PC-9 (cell line): ENCODE measurements around the gene PSMD2. TPM values are rescaled to one million over a fixed set of nuclear protein-coding genes. Genes with fewer than 3 reads are reported as not detected.

Experiments
- BruUV-seq: library from RNA; stranded (reverse); fragments of 400-500 nt; replicated peaks from 2 replicates; lab custom pipeline; 2021; lab: Mats Ljungman, UMichigan
- CTCF ChIA-PET: fragments of 300-600 bp; sonication (Branson Sonifier 250); formaldehyde crosslinking; loops from one replicate; lab custom pipeline; 2022; ENCODE audit warnings: antibody characterized with exemption; lab: Charles Lee
- POLR2A ChIA-PET: fragments of 300-600 bp; sonication (Branson Sonifier 250); formaldehyde crosslinking; loops from one replicate; lab custom pipeline; 2022; ENCODE audit warnings: antibody characterized with exemption; ENCODE audit not compliant: unreplicated experiment; lab: Charles Lee
- DNase-seq, 2 experiments: peaks; one replicate each; pipeline versions ENCODE4 v3.0.0 to v3.0.0-alpha.2; 2015 to 2022; ENCODE audit warnings: mixed read lengths in 1 of 2
- H2AFZ ChIP-seq: fragments of 200-600 bp; sonication (generic); 2 replicates; pipeline ENCODE4 v1.8.1; 2017; ENCODE audit warnings: antibody characterized with exemption
- H3F3A ChIP-seq: fragments of 200-600 bp; sonication (generic); 2 replicates; pipeline ENCODE4 v1.8.1; 2017; ENCODE audit warnings: antibody characterized with exemption, mild to moderate bottlenecking, low read depth; ENCODE audit not compliant: insufficient read depth
- H3K27ac ChIP-seq: fragments of 200-600 bp; sonication (generic); 2 replicates; pipeline ENCODE4 v1.6.1; 2016; ENCODE audit warnings: mixed run types
- H3K27me3 ChIP-seq: fragments of 200-600 bp; sonication (generic); 2 replicates; pipeline ENCODE4 v1.6.1; 2016; ENCODE audit warnings: low read depth, mixed run types; ENCODE audit not compliant: insufficient read depth
- H3K36me3 ChIP-seq: fragments of 200-600 bp; sonication (generic); 2 replicates; pipeline ENCODE4 v1.6.1; 2016; ENCODE audit warnings: low read depth, mixed run types
- H3K4me1 ChIP-seq: fragments of 200-600 bp; sonication (generic); replicated peaks from 2 replicates; pipeline ENCODE4 v1.6.1; 2016; ENCODE audit warnings: mixed run types; ENCODE audit not compliant: insufficient read depth
- H3K4me2 ChIP-seq: fragments of 200-600 bp; sonication (generic); 2 replicates; pipeline ENCODE4 v1.6.1; 2017; ENCODE audit warnings: mixed run types
- H3K4me3 ChIP-seq: fragments of 200-600 bp; sonication (generic); 2 replicates; pipeline ENCODE4 v1.6.1; 2016; ENCODE audit warnings: mixed run types
- H3K79me2 ChIP-seq: fragments of 200-600 bp; sonication (generic); 2 replicates; pipeline ENCODE4 v1.6.1; 2017; ENCODE audit warnings: low read depth, mixed run types
- H3K9me2 ChIP-seq: fragments of 200-600 bp; sonication (generic); 2 replicates; pipeline ENCODE4 v1.8.1; 2017; ENCODE audit warnings: mild to moderate bottlenecking; ENCODE audit not compliant: insufficient read depth
- H3K9me3 ChIP-seq: fragments of 200-600 bp; sonication (generic); 2 replicates; pipeline ENCODE4 v1.8.1; 2016; ENCODE audit warnings: low read depth; ENCODE audit not compliant: insufficient read depth
- H4K20me1 ChIP-seq: fragments of 200-600 bp; sonication (generic); 2 replicates; pipeline ENCODE4 v1.8.1; 2017; ENCODE audit not compliant: insufficient read depth
- EZH2 ChIP-seq: fragments of 200-600 bp; sonication (generic); IDR thresholded peaks from 2 replicates; pipeline ENCODE4 v1.8.0; 2017; ENCODE audit warnings: antibody characterized with exemption, low read depth
- intact Hi-C: fragments of 100-400 bp; cut with micrococcal nuclease; formaldehyde crosslinking; loops from one replicate; pipeline ENCODE4 v1.10.0; 2022; ENCODE audit not compliant: unreplicated experiment
- total RNA-seq: library from RNA; stranded (reverse); gene quantifications from 2 replicates; pipeline ENCODE4 v1.2.3, GENCODE V29; 2021
- TF ChIP-seq, protein P1 (sequence below): fragments of 200-600 bp; sonication (generic); conservative IDR thresholded peaks from 2 replicates; pipeline ENCODE4 v1.6.1; 2017; ENCODE audit warnings: mixed run types, antibody characterized with exemption, mild to moderate bottlenecking, moderate library complexity

Gene PSMD2
- total RNA-seq, 1 experiment from 2014 or later: 788 TPM

DNA sequence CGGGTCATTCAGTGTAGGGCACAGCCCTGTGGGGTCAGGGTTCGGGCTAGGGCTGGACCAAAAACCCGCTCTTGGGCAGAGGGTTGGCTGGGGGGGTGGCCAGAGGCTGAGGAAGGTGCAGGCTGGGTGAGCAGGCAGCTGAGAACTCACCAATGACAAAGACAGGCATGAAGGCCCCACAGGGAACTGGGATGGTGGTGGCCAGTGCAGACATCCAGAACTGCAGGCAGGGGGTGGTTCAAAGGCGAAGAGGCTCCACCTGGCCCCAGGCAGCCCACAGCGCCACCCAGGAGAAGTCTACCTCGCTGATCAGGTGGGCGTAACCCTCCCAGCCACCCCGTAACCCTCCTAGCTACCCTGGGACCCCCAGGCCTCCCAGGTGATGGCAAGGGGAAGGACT is 55.7 kb downstream of the PSMD2 start:
- Histone ChIP-seq H3K27ac (no peak overlapping the region), H2AFZ (no peak overlapping the region), H3K9me2 (no peaks in the 10 kb centered on the region), H3F3A (0 out of 2 replicates have a peak, but pooled peaks cover 5% of the 10 kb centered on the region), H3K79me2 (no peaks in the 10 kb centered on the region), H3K9me3 (no peaks in the 10 kb centered on the region), H3K27me3 (no peaks in the 10 kb centered on the region), H3K4me1 (no peaks in the 10 kb centered on the region), H3K36me3 (no peaks in the 10 kb centered on the region), H4K20me1 (no peaks in the 10 kb centered on the region), H3K4me3 (no peak overlapping the region), H3K4me2 (no peak overlapping the region)
- BruUV-seq: no TSS peak
- no peak for DNase-seq
- TF ChIP-seq, protein P1, sequence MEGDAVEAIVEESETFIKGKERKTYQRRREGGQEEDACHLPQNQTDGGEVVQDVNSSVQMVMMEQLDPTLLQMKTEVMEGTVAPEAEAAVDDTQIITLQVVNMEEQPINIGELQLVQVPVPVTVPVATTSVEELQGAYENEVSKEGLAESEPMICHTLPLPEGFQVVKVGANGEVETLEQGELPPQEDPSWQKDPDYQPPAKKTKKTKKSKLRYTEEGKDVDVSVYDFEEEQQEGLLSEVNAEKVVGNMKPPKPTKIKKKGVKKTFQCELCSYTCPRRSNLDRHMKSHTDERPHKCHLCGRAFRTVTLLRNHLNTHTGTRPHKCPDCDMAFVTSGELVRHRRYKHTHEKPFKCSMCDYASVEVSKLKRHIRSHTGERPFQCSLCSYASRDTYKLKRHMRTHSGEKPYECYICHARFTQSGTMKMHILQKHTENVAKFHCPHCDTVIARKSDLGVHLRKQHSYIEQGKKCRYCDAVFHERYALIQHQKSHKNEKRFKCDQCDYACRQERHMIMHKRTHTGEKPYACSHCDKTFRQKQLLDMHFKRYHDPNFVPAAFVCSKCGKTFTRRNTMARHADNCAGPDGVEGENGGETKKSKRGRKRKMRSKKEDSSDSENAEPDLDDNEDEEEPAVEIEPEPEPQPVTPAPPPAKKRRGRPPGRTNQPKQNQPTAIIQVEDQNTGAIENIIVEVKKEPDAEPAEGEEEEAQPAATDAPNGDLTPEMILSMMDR: no peak
- no peak for TF ChIP-seq EZH2
- ChIA-PET CTCF (interaction anchor here (1.2 to 2.1 kb wide), 2 partner anchors 17 to 191 kb away, joined by 4 read pairs; no protein-coding TSS in a partner anchor), POLR2A (no interaction called here)
- intact Hi-C loops: no loop called here

DNA sequence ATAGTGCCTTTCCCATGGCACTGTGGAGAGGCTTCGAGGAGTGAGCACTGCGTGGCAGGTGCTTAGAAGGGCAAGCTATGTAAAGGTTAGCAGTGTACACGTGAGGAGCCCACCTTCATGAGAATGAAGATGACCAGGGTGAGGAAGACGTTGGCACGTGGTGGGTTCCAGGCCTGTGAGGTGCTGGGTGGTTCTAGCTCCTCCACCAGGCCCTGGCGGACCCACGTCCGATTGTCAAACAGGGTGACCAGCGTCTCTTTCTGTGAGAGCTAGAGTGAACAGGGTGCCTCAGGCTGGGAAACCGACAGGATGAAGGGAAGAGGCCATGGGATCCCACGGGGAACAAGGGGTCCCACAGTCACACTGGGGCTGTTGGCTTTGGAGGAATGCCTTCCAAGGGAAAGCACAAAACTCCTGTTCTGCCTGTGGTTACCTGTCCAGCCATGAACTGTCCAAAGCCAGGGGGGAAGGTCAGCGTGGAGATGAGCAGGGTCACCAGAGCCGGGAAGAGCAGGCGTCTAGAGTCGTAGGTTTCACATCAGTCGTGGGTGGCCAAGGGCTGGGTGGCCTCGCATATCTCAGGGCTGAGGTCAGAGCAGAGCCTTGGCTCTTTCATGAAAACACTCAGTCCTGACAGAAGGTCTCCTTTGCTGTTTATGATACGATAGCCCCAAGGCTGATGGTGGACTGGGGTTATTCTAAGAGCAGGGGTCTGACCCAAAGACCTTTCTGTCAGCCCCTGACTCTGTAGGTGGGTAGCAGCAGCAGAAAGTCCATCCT is 56.4 kb downstream of the PSMD2 start:
- Histone ChIP-seq H3K27ac (no peak overlapping the region), H3K4me1 (peaks cover 5% of the 10 kb centered on the region), H3K9me2 (no peaks in the 10 kb centered on the region), H3F3A (no peaks in the 10 kb centered on the region), H4K20me1 (no peaks in the 10 kb centered on the region), H3K27me3 (no peaks in the 10 kb centered on the region), H3K9me3 (no peaks in the 10 kb centered on the region), H3K4me2 (no peak overlapping the region), H3K79me2 (peaks cover 5% of the 10 kb centered on the region), H3K4me3 (no peak overlapping the region), H3K36me3 (no peaks in the 10 kb centered on the region), H2AFZ (no peak overlapping the region)
- BruUV-seq: no TSS peak
- ChIA-PET POLR2A (no interaction called here), CTCF (interaction anchor here (1.2 kb wide), 1 partner anchor 16 kb away, joined by 4 read pairs; no protein-coding TSS in a partner anchor)
- intact Hi-C loops: no loop called here
- DNase-seq: no peak
- TF ChIP-seq, protein P1: no peak
- TF ChIP-seq EZH2: no peak

DNA sequence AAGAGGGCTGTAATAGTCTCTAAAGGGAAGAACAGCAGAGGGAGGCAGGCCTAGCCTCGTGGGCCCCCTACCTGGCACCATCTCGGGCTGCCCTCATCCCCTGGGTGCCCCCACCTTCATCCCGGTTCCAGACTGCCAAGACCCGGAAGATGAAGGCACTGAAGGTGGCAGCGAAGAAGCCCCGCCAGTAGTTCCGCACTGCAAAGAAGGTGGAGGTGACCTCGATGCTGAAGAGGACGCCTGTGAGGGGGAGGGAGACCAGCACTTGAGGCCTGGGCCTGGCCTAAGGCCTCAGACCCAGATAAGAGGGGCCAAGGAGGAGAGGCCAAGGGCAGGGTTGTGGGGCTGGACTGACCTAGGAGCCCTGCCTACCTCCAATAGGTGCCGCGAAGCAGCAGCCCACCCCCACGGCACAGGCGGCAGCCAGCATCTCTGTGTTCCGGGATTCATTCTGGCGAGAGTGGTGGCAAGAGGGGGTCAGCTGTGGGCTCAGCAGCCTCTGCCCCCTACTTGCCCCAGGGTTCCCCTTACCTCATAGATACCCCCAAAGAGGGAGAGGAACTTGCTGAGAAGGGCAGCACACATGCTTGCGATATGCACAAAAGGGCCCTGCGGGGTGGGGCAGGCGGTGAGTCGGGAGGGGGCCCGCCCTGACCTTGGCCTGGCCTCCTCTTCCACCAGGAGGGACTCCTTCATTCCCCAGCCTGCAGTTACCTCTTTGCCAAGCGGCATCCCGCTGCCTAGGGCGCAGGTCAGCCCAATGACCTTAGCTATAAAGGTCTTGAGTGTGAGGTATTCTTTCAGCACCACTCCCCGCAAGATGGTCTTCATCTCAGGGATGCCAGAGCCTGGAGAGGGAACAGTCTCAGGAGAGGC is 58.4 kb downstream of the PSMD2 start:
- H3K4me2 ChIP-seq: no peak overlapping the region
- H3K79me2 ChIP-seq: peaks cover 13% of the 10 kb centered on the region
- H2AFZ ChIP-seq: no peak overlapping the region
- no peaks in the 10 kb centered on the region for H3K9me2 ChIP-seq
- intact Hi-C loops: no loop called here
- H3K36me3 ChIP-seq: no peaks in the 10 kb centered on the region
- ChIA-PET POLR2A (no interaction called here), CTCF (no interaction called here)
- no peak for TF ChIP-seq EZH2
- TF ChIP-seq, protein P1: no peak
- no peak overlapping the region for H3K4me3 ChIP-seq
- H3K27ac ChIP-seq: no peak overlapping the region
- peaks cover 8% of the 10 kb centered on the region; the same call in 1 of the 2 replicates for H3F3A ChIP-seq
- no peak for DNase-seq
- no peaks in the 10 kb centered on the region for H4K20me1 ChIP-seq
- H3K4me1 ChIP-seq: peaks cover 11% of the 10 kb centered on the region
- no peaks in the 10 kb centered on the region for H3K27me3 ChIP-seq
- H3K9me3 ChIP-seq: no peaks in the 10 kb centered on the region
- BruUV-seq: no TSS peak
